Measurements from ENCODE around the gene TMEM178A.

DNA sequence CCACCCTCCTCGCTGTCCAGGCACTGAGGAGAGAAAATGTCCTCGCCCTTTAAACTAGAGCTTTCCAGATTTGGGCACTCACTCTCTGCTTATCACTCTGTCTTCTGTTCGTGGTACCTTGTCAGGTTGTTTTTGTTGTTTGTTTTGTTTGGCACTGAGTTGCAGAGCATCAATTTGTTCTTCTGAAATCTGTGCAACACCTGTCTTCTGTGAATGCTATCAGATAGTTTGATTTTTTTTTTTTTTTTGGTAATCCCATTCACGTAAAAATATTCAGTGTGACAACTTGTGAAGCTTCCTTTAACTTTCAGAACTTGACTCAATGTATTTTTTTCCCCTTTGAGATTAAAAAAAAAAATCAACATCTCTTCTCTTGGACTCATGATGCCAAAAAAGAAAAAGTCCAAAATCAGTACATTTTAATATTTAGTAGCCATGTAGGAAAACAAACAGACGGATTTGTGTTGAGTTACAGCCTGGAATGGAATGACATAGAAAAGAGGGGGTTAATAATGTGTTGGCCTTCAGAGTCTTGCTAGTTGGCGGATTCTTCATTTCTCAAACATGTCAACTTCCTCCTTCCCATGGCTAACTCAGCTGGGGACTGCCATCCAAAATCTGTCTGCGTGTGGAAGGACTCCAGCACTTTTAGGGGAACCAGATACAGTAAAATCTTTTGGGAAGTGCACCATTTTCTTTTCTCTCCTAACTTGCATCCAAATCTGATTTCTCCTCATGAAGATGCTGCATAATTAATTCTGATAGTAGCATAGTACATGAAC, 1.6 kb downstream of the TMEM178A start:
- TF ChIP-seq, protein P1, sequence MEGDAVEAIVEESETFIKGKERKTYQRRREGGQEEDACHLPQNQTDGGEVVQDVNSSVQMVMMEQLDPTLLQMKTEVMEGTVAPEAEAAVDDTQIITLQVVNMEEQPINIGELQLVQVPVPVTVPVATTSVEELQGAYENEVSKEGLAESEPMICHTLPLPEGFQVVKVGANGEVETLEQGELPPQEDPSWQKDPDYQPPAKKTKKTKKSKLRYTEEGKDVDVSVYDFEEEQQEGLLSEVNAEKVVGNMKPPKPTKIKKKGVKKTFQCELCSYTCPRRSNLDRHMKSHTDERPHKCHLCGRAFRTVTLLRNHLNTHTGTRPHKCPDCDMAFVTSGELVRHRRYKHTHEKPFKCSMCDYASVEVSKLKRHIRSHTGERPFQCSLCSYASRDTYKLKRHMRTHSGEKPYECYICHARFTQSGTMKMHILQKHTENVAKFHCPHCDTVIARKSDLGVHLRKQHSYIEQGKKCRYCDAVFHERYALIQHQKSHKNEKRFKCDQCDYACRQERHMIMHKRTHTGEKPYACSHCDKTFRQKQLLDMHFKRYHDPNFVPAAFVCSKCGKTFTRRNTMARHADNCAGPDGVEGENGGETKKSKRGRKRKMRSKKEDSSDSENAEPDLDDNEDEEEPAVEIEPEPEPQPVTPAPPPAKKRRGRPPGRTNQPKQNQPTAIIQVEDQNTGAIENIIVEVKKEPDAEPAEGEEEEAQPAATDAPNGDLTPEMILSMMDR (IDR thresholded peaks at IDR 0.05): no peak
- TF ChIP-seq EP300 (IDR thresholded peaks at IDR 0.05) (no peak), POLR2A (IDR thresholded peaks at IDR 0.05) (no peak)
